Neural progenitor cell (in vitro differentiated cells): Measurements from ENCODE around the gene ZNF521. TPM values are rescaled to one million over a fixed set of nuclear protein-coding genes. Genes with fewer than 3 reads are reported as not detected.

Experiments
- DNase-seq: peaks from one replicate; pipeline ENCODE4 v3.0.0-alpha.2; 2016; ENCODE audit warnings: low spot score
- H2AFZ ChIP-seq: fragments of 200-600 bp; sonication (generic); replicated peaks from 2 replicates; pipeline ENCODE4 v1.6.1; 2016; ENCODE audit warnings: antibody characterized with exemption
- H3F3A ChIP-seq: fragments of 200-600 bp; sonication (generic); 2 replicates; pipeline ENCODE4 v1.6.1; 2016; ENCODE audit warnings: antibody characterized with exemption, low read depth
- H3K27ac ChIP-seq: fragments of 200-600 bp; sonication (generic); 2 replicates; pipeline ENCODE4 v1.5.1; 2016; ENCODE audit warnings: mild to moderate bottlenecking
- H3K27me3 ChIP-seq: fragments of 200-600 bp; sonication (generic); 2 replicates; pipeline ENCODE4 v1.6.1; 2016; ENCODE audit warnings: mild to moderate bottlenecking, moderate library complexity
- H3K36me3 ChIP-seq: fragments of 200-600 bp; sonication (generic); 2 replicates; pipeline ENCODE4 v1.5.1; 2016
- H3K4me1 ChIP-seq: fragments of 200-600 bp; sonication (generic); 2 replicates; pipeline ENCODE4 v1.6.1; 2016; ENCODE audit warnings: mixed run types
- H3K4me2 ChIP-seq: fragments of 200-600 bp; sonication (generic); 2 replicates; pipeline ENCODE4 v1.6.1; 2016
- H3K4me3 ChIP-seq: fragments of 200-600 bp; sonication (generic); 2 replicates; pipeline ENCODE4 v1.5.1; 2016
- H3K79me2 ChIP-seq: fragments of 200-600 bp; sonication (generic); 2 replicates; pipeline ENCODE4 v1.6.1; 2016; ENCODE audit warnings: low read depth
- H3K9ac ChIP-seq: fragments of 200-600 bp; sonication (generic); 2 replicates; pipeline ENCODE4 v1.6.1; 2016
- H3K9me3 ChIP-seq: fragments of 200-600 bp; sonication (generic); 2 replicates; pipeline ENCODE4 v1.5.1; 2016; ENCODE audit warnings: low read depth
- H4K20me1 ChIP-seq: fragments of 200-600 bp; sonication (generic); 2 replicates; pipeline ENCODE4 v1.6.1; 2016; ENCODE audit warnings: low read depth
- H3K27ac Mint-ChIP-seq: 3 replicates; pipeline ENCODE4 v1.8.0; 2021; ENCODE audit warnings: mixed read lengths
- H3K27me3 Mint-ChIP-seq: 2 replicates; pipeline ENCODE4 v1.8.0; 2022; ENCODE audit warnings: low read depth, mild to moderate bottlenecking, inconsistent platforms, moderate library complexity, mixed read lengths; ENCODE audit not compliant: insufficient read depth
- H3K36me3 Mint-ChIP-seq: 3 replicates; pipeline ENCODE4 v1.8.0; 2021; ENCODE audit warnings: mixed read lengths
- H3K4me1 Mint-ChIP-seq: 3 replicates; pipeline ENCODE4 v1.8.0; 2021; ENCODE audit warnings: mixed read lengths
- H3K4me3 Mint-ChIP-seq: 3 replicates; pipeline ENCODE4 v1.8.0; 2021; ENCODE audit warnings: mild to moderate bottlenecking, moderate library complexity, mixed read lengths
- H3K9me3 Mint-ChIP-seq: 3 replicates; pipeline ENCODE4 v1.8.0; 2020; ENCODE audit warnings: mixed read lengths
- EZH2 ChIP-seq: fragments of 200-600 bp; sonication (generic); IDR thresholded peaks from 2 replicates; pipeline ENCODE4 v1.6.1; 2017; ENCODE audit warnings: antibody characterized with exemption, mild to moderate bottlenecking, moderate library complexity
- EZH2phosphoT487 ChIP-seq: fragments of 200-600 bp; sonication (generic); IDR thresholded peaks from 2 replicates; pipeline ENCODE4 v1.6.1; 2017; ENCODE audit warnings: antibody characterized with exemption
- total RNA-seq: library from RNA; depleted of rRNA; stranded (reverse); fragments of >200 nt; gene quantifications from 2 replicates; pipeline ENCODE4 v1.2.3, GENCODE V29; 2015; ENCODE audit warnings: low replicate concordance
- TF ChIP-seq, protein P1 (sequence below): fragments of 200-600 bp; sonication (generic); IDR thresholded peaks from 2 replicates; pipeline ENCODE4 v1.5.1; 2017; ENCODE audit warnings: antibody characterized with exemption, mild to moderate bottlenecking

The ZNF521 gene
- 136 and 148 TPM in 2 replicates for total RNA-seq

DNA sequence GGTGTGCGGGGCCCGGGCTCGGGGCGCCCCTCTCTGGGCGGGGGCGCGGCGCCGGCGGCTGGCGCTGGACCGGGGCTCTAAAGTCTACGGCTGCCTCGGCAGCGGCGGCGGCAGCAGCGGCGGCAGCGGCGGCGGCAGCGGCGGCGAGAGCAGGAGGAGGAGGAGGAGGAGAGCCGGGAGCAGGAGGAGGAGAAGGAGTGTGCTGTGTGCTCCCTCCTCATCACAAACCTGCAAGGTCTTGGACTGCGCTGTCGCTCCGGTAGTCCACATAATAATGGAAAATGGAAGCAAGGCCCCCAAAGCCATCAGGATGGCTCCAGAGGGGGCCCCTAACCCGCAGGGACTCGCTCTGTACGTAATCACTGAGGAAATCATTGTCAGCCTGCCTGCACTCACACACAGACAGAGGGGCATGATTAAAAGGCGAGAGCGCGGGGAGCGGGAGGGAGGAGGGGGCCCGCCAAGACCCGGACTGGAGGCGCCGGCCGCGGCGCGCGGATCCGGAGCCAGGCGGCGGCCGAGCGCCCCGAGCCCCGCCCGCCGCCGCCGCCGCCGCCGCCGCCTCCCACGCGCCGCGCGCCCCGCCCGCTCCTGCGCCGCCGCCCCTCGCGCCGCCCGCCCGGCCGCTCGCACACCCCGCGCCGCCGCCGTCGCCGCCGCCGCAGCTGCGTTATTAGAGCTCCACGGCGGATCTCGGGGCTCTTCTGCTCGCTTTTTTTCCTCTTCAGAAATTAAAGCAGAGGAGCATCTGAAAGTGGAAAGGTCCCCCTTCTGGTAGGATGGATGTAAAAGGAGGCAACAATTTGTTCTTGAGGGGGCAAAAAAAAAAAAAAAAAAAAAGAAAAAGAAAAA is at the start of gene ZNF521:
Gene ZNF521 (minus strand): TSS at position 390 of the 852 bp plus-strand sequence. CDS start 1,220 bp downstream, outside the sequence.
- Histone ChIP-seq H3K4me1 (peaks cover 26% of the 10 kb centered on the region), H3K27ac (peak within 1 kb of the TSS; percentile 99), H3K9me3 (no peaks in the 10 kb centered on the region), H3F3A (peaks cover 35% of the 10 kb centered on the region), H3K4me2 (peak within 1 kb of the TSS; percentile 94), H2AFZ (no peak within 1 kb of the TSS), H3K36me3 (no peaks in the 10 kb centered on the region), H3K27me3 (peaks cover 58% of the 10 kb centered on the region), H3K79me2 (peaks cover 54% of the 10 kb centered on the region), H4K20me1 (peaks cover 24% of the 10 kb centered on the region), H3K4me3 (peak within 1 kb of the TSS; percentile 100), H3K9ac (peak within 1 kb of the TSS; percentile 89)
- Mint-ChIP-seq H3K27ac (peak within 1 kb of the TSS; percentile 99), H3K9me3 (peaks cover 2% of the 10 kb centered on the region), H3K27me3 (peaks cover 10% of the 10 kb centered on the region), H3K36me3 (peaks cover 16% of the 10 kb centered on the region), H3K4me3 (peak within 1 kb of the TSS; percentile 97), H3K4me1 (peaks cover 43% of the 10 kb centered on the region)
- DNase-seq: peak; percentile 96
- TF ChIP-seq, protein P1, sequence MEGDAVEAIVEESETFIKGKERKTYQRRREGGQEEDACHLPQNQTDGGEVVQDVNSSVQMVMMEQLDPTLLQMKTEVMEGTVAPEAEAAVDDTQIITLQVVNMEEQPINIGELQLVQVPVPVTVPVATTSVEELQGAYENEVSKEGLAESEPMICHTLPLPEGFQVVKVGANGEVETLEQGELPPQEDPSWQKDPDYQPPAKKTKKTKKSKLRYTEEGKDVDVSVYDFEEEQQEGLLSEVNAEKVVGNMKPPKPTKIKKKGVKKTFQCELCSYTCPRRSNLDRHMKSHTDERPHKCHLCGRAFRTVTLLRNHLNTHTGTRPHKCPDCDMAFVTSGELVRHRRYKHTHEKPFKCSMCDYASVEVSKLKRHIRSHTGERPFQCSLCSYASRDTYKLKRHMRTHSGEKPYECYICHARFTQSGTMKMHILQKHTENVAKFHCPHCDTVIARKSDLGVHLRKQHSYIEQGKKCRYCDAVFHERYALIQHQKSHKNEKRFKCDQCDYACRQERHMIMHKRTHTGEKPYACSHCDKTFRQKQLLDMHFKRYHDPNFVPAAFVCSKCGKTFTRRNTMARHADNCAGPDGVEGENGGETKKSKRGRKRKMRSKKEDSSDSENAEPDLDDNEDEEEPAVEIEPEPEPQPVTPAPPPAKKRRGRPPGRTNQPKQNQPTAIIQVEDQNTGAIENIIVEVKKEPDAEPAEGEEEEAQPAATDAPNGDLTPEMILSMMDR: peak; percentile 37
- TF ChIP-seq EZH2: no peak

DNA sequence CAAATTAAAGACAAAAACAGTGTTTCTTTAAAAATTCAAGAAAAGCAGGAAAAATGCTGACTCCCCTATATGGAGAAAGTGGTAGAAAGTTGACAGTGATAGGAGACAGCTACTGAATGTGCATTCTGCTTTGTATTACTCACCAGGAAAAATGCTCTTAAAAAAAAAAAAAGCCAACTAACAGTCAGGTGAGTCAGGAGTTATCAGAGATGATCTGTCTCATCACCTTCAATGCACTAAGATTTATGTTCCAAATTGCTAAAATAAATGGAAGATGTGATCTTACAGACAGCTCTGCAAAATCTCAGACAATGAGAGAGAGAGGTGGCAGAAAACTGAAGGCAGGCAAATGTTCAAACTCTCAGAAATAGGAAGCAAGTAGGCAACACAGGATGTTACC is 47.6 kb upstream of the ZNF521 start:
- H2AFZ ChIP-seq: peak overlapping the region; percentile 41
- no peak overlapping the region for H3K4me3 ChIP-seq
- no peaks in the 10 kb centered on the region for H3K36me3 ChIP-seq
- Mint-ChIP-seq H3K4me3 (no peak overlapping the region), H3K9me3 (peaks cover 14% of the 10 kb centered on the region), H3K27me3 (peaks cover 4% of the 10 kb centered on the region), H3K27ac (no peak overlapping the region), H3K4me1 (peaks cover 13% of the 10 kb centered on the region), H3K36me3 (peaks cover 5% of the 10 kb centered on the region)
- H3K9ac ChIP-seq: no peak overlapping the region
- DNase-seq: no peak
- H3K27me3 ChIP-seq: no peaks in the 10 kb centered on the region
- no peak overlapping the region for H3K27ac ChIP-seq
- no peaks in the 10 kb centered on the region for H3K9me3 ChIP-seq
- no peaks in the 10 kb centered on the region for H3K79me2 ChIP-seq
- H4K20me1 ChIP-seq: no peaks in the 10 kb centered on the region
- TF ChIP-seq, protein P1: no peak
- TF ChIP-seq EZH2phosphoT487 (no peak), EZH2 (no peak)
- H3F3A ChIP-seq: no peaks in the 10 kb centered on the region
- H3K4me2 ChIP-seq: no peak overlapping the region
- no peaks in the 10 kb centered on the region for H3K4me1 ChIP-seq

- Histone ChIP-seq H3K79me2 (no peaks in the 10 kb centered on the region), H3K4me1 (no peaks in the 10 kb centered on the region), H3K9ac (no peak overlapping the region), H2AFZ (no peak overlapping the region), H3K4me3 (no peak overlapping the region), H3K4me2 (no peak overlapping the region), H3K27ac (no peak overlapping the region), H3F3A (no peaks in the 10 kb centered on the region), H4K20me1 (no peaks in the 10 kb centered on the region), H3K27me3 (no peaks in the 10 kb centered on the region), H3K9me3 (no peaks in the 10 kb centered on the region), H3K36me3 (no peaks in the 10 kb centered on the region)
- no peak overlapping the region for H3K27ac Mint-ChIP-seq
- H3K36me3 Mint-ChIP-seq: peaks cover 7% of the 10 kb centered on the region
- peaks cover 3% of the 10 kb centered on the region for H3K27me3 Mint-ChIP-seq
- TF ChIP-seq, protein P1: no peak
- TF ChIP-seq EZH2phosphoT487 (no peak), EZH2 (no peak)
- no peak overlapping the region for H3K4me3 Mint-ChIP-seq
- DNase-seq: no peak
- H3K9me3 Mint-ChIP-seq: peaks cover 28% of the 10 kb centered on the region
- H3K4me1 Mint-ChIP-seq: no peaks in the 10 kb centered on the region
Measured at GRCh38 chr18:25392192-25392591, 40.2 kb upstream of the ZNF521 start.
